Left kidney (tissue), 2 donors: ENCODE results near the gene HGFAC. TPM values are rescaled to one million over a fixed set of nuclear protein-coding genes. Genes with fewer than 3 reads are reported as not detected.

Experiments
- DNase-seq: peaks from one replicate; pipeline ENCODE4 v3.0.0-alpha.2; 2013
- polyA plus RNA-seq: library from polyadenylated mRNA; unstranded; fragments of 120-200 nt; gene quantifications from one replicate; pipeline ENCODE4 v1.2.1, GENCODE V29; 2013; ENCODE audit not compliant: insufficient read length

Gene HGFAC
- polyA plus RNA-seq, 1 donor, result 0.86 TPM

- no peak for DNase-seq
These were observed 15.2 kb upstream of the HGFAC start for GRCh38 chr4:3426465-3427133.

- DNase-seq, result no peak
These were observed 14.7 kb upstream of the HGFAC start for GRCh38 chr4:3427134-3427476.

- DNase-seq, result no peak
These were observed 13.9 kb upstream of the HGFAC start for GRCh38 chr4:3427706-3428446.

GRCh38 chr4:3429651-3430050 lies 12.1 kb upstream of the HGFAC start:
- no peak for DNase-seq

- no peak for DNase-seq
These were observed 11.2 kb upstream of the HGFAC start for GRCh38 chr4:3430524-3430923.

GRCh38 chr4:3431446-3431993 lies 10.2 kb upstream of the HGFAC start:
- DNase-seq, result no peak

GRCh38 chr4:3432381-3432790 lies 9.4 kb upstream of the HGFAC start:
- DNase-seq, result no peak

- DNase-seq, result no peak
These were observed 8.5 kb upstream of the HGFAC start for GRCh38 chr4:3433138-3433869.

GRCh38 chr4:3434881-3435685 lies 6.7 kb upstream of the HGFAC start:
- no peak for DNase-seq

GRCh38 chr4:3435686-3435956 lies 6.1 kb upstream of the HGFAC start:
- no peak for DNase-seq

GRCh38 chr4:3436048-3436797 lies 5.5 kb upstream of the HGFAC start:
- DNase-seq, result no peak

- DNase-seq, result no peak
These were observed 4.8 kb upstream of the HGFAC start for GRCh38 chr4:3436798-3437581.

GRCh38 chr4:3437582-3437936 lies 4.2 kb upstream of the HGFAC start:
- DNase-seq, result no peak

- no peak for DNase-seq
These were observed 3.5 kb upstream of the HGFAC start for GRCh38 chr4:3437998-3438846.

GRCh38 chr4:3438847-3439180 lies 3.0 kb upstream of the HGFAC start:
- DNase-seq, result no peak

- no peak for DNase-seq
These were observed 2.4 kb upstream of the HGFAC start for GRCh38 chr4:3439391-3439790.

- DNase-seq, result no peak
These were observed 1.8 kb upstream of the HGFAC start for GRCh38 chr4:3440011-3440410.

- no peak for DNase-seq
These were observed 728 bp upstream of the HGFAC start for GRCh38 chr4:3440979-3441500.

GRCh38 chr4:3442460-3442958 lies 741 bp downstream of the HGFAC start:
- DNase-seq, result no peak
